ENCODE results near the gene PSMD8. TPM values are rescaled to one million over a fixed set of nuclear protein-coding genes. Genes with fewer than 3 reads are reported as not detected.
A peak's percentile ranks its signal among the peaks of the same experiment; 100 is the strongest.
"Not testable (repeated sequence)": the region's sequence is repeated elsewhere in the genome, so short reads cannot be mapped to it uniquely, and the experiment has no call there.

Gene PSMD8
- total RNA-seq, 1 donor from 2014 or later, result 197 TPM

- Mint-ChIP-seq H3K27ac (ENCODE audit: unreplicated experiment) (peak overlapping the region; percentile 54), H3K4me3 (ENCODE audit: unreplicated experiment) (no peak overlapping the region), H3K27me3 (ENCODE audit: low read depth) (no peaks in the 10 kb centered on the region), H3K4me1 (ENCODE audit: low read depth) (no peaks in the 10 kb centered on the region), H3K36me3 (ENCODE audit: low read depth) (peaks cover 4% of the 10 kb centered on the region), H3K9me3 (ENCODE audit: low read depth) (no peaks in the 10 kb centered on the region)
- TF ChIP-seq CTCF (IDR thresholded peaks at IDR 0.05), result no peak
- no peak for DNase-seq (ENCODE audit: low spot score)
Measured at GRCh38 chr19:38409631-38410133, 35.3 kb downstream of the PSMD8 start.

- H3K27me3 Mint-ChIP-seq (ENCODE audit: low read depth); DNase-seq (ENCODE audit: low spot score); H3K4me1 Mint-ChIP-seq (ENCODE audit: low read depth); H3K27ac Mint-ChIP-seq (ENCODE audit: unreplicated experiment); H3K4me3 Mint-ChIP-seq (ENCODE audit: unreplicated experiment); H3K9me3 Mint-ChIP-seq (ENCODE audit: low read depth); H3K36me3 Mint-ChIP-seq (ENCODE audit: low read depth): not testable (repeated sequence)
Measured at GRCh38 chr19:38410407-38410806, 36.0 kb downstream of the PSMD8 start.

- DNase-seq (ENCODE audit: low spot score), result no peak
- no peaks in the 10 kb centered on the region for H3K9me3 Mint-ChIP-seq (ENCODE audit: low read depth)
- TF ChIP-seq CTCF (IDR thresholded peaks at IDR 0.05), result no peak
- H3K4me1 Mint-ChIP-seq (ENCODE audit: low read depth), result no peaks in the 10 kb centered on the region
- H3K36me3 Mint-ChIP-seq (ENCODE audit: low read depth), result no peaks in the 10 kb centered on the region
- H3K27me3 Mint-ChIP-seq (ENCODE audit: low read depth), result no peaks in the 10 kb centered on the region
- no peak overlapping the region for H3K27ac Mint-ChIP-seq (ENCODE audit: unreplicated experiment)
- H3K4me3 Mint-ChIP-seq (ENCODE audit: unreplicated experiment), result no peak overlapping the region
Measured at GRCh38 chr19:38411041-38411712, 36.8 kb downstream of the PSMD8 start.

GRCh38 chr19:38411898-38412297 lies 37.5 kb downstream of the PSMD8 start:
- H3K9me3 Mint-ChIP-seq (ENCODE audit: low read depth); H3K4me3 Mint-ChIP-seq (ENCODE audit: unreplicated experiment); DNase-seq (ENCODE audit: low spot score); H3K27me3 Mint-ChIP-seq (ENCODE audit: low read depth); H3K27ac Mint-ChIP-seq (ENCODE audit: unreplicated experiment); H3K36me3 Mint-ChIP-seq (ENCODE audit: low read depth); H3K4me1 Mint-ChIP-seq (ENCODE audit: low read depth): not testable (repeated sequence)

GRCh38 chr19:38412491-38412890 lies 38.1 kb downstream of the PSMD8 start:
- H3K36me3 Mint-ChIP-seq (ENCODE audit: low read depth), result no peaks in the 10 kb centered on the region
- H3K27me3 Mint-ChIP-seq (ENCODE audit: low read depth), result peaks cover 9% of the 10 kb centered on the region
- no peak for TF ChIP-seq CTCF (IDR thresholded peaks at IDR 0.05)
- no peak overlapping the region for H3K27ac Mint-ChIP-seq (ENCODE audit: unreplicated experiment)
- no peak overlapping the region for H3K4me3 Mint-ChIP-seq (ENCODE audit: unreplicated experiment)
- peaks cover 5% of the 10 kb centered on the region for H3K4me1 Mint-ChIP-seq (ENCODE audit: low read depth)
- no peaks in the 10 kb centered on the region for H3K9me3 Mint-ChIP-seq (ENCODE audit: low read depth)
- no peak for DNase-seq (ENCODE audit: low spot score)

- no peaks in the 10 kb centered on the region for H3K9me3 Mint-ChIP-seq (ENCODE audit: low read depth)
- no peaks in the 10 kb centered on the region for H3K36me3 Mint-ChIP-seq (ENCODE audit: low read depth)
- no peak overlapping the region for H3K4me3 Mint-ChIP-seq (ENCODE audit: unreplicated experiment)
- H3K27ac Mint-ChIP-seq (ENCODE audit: unreplicated experiment), result no peak overlapping the region
- DNase-seq (ENCODE audit: low spot score), result no peak
- TF ChIP-seq CTCF (IDR thresholded peaks at IDR 0.05), result no peak
- H3K27me3 Mint-ChIP-seq (ENCODE audit: low read depth), result peaks cover 14% of the 10 kb centered on the region
- H3K4me1 Mint-ChIP-seq (ENCODE audit: low read depth), result peaks cover 9% of the 10 kb centered on the region
Measured at GRCh38 chr19:38412961-38413360, 38.6 kb downstream of the PSMD8 start.

Measured in chondrocyte (in vitro differentiated cells).